ENCODE results near the gene RETREG1.

RETREG1 gene

DNA sequence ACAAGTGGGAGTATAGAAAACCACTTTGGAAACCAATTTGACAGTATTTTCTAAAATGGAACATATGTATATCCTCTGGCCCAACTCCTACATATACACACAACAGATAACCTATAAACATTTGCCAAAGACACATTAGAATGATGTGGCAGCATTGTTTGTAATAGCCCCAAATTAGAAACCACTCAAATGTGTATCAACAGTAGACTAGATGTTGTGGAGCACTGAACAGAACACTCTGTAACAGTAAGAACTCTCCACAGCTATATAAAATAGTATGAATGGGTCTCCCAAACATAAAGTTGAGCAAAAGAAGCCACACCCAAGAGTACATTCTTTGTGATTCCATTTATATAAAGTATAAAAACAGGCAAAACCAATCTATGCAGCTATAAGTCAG lies 157.3 kb downstream of the RETREG1 start:
- TF ChIP-seq CTCF (conservative IDR thresholded peaks at IDR 0.05): no peak
- TF ChIP-seq ZFX (IDR thresholded peaks at IDR 0.05): no peak

GRCh38 chr5:16457853-16458252 lies 158.9 kb downstream of the RETREG1 start:
- no peak overlapping the region for H3K27ac ChIP-seq
- no peak for TF ChIP-seq CTCF (conservative IDR thresholded peaks at IDR 0.05)
- no peak for TF ChIP-seq ZFX (IDR thresholded peaks at IDR 0.05)

More for the DNA sequence above, 157.3 kb downstream of the RETREG1 start:
- no peak overlapping the region for H3K27ac ChIP-seq

DNA sequence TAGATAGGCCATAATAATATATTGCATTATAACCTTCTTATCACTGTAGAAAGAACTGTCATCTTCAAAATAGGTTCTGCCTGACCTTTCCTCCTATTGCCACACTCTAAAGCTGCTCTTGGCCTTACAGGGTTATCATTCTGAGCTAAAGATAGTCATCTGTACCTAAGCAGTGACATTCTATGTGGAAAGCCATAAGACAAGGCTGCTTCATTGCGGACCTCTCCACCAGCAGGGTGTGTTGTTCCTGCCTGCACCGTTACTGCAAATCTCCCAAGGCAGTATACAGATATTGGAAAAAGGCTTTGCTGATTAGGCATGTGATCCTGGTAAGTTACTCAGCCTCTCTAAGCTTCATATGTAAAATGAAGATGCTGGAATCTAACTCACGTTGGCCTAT lies 159.3 kb downstream of the RETREG1 start:
- H3K27ac ChIP-seq: no peak overlapping the region
- no peak for TF ChIP-seq ZFX (IDR thresholded peaks at IDR 0.05)
- TF ChIP-seq CTCF (conservative IDR thresholded peaks at IDR 0.05): no peak

DNA sequence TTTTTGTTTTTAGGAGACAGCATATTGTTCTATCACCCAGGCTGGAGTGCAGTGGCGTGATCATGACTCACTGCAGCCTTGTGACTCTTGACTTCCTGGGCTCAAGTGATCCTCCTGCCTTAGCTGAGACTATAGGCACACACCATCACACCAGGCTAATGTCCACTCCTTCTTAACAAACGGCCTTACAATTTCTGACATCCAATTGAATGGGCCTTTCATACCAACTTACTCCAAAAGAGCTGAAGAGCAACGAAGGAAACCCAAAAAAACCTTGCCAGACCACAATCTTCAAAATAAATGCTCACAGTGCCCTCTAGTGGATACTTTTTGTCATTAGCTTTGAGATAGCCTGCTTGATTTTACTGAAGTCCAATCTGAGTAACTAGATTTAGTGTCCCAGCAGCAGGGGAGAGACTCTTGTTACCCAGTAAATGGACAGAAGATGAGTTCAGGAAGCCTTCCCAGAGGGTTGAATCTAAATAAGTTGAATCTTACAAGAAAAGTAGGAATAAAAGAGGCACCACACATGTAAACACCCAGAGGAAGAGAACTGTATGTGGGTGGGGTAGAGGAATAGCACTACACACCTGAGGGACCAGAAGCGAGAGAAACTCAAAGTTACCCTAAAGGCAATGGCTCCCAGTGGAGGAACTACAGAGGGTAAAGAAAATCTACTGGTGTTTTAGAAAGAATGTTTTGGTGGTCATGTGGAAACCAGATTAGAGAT lies 160.5 kb downstream of the RETREG1 start:
- H3K27ac ChIP-seq: no peak overlapping the region; the same call in 1 of the 2 replicates
- TF ChIP-seq ZFX (IDR thresholded peaks at IDR 0.05): no peak
- peak; percentile 82 for TF ChIP-seq CTCF (conservative IDR thresholded peaks at IDR 0.05)

GRCh38 chr5:16455668-16456067 lies 161.1 kb downstream of the RETREG1 start:
- TF ChIP-seq ZFX (IDR thresholded peaks at IDR 0.05) (no peak), CTCF (conservative IDR thresholded peaks at IDR 0.05) (no peak)
- no peak overlapping the region; the same call in 1 of the 2 replicates for H3K27ac ChIP-seq

GRCh38 chr5:16454686-16455085 lies 162.1 kb downstream of the RETREG1 start:
- TF ChIP-seq ZFX (IDR thresholded peaks at IDR 0.05) (no peak), CTCF (conservative IDR thresholded peaks at IDR 0.05) (no peak)
- no peak overlapping the region for H3K27ac ChIP-seq

- peak; percentile 12 for TF ChIP-seq CTCF (conservative IDR thresholded peaks at IDR 0.05)
- no peak for TF ChIP-seq ZFX (IDR thresholded peaks at IDR 0.05)
- no peak overlapping the region for H3K27ac ChIP-seq
Observed at GRCh38 chr5:16453609-16454008, 163.2 kb downstream of the RETREG1 start.

Data from C4-2B (cell line).